GM12874 (cell line): ENCODE results near the gene COA7.

Experiments used
- TF ChIP-seq, protein P1 (sequence below): IDR thresholded peaks from 2 replicates; pipeline ENCODE4 v1.5.1; 2011; ENCODE audit warnings: low read depth, mild to moderate bottlenecking, control low read depth, low read length, moderate library complexity; ENCODE audit not compliant: insufficient read depth

COA7 gene

DNA sequence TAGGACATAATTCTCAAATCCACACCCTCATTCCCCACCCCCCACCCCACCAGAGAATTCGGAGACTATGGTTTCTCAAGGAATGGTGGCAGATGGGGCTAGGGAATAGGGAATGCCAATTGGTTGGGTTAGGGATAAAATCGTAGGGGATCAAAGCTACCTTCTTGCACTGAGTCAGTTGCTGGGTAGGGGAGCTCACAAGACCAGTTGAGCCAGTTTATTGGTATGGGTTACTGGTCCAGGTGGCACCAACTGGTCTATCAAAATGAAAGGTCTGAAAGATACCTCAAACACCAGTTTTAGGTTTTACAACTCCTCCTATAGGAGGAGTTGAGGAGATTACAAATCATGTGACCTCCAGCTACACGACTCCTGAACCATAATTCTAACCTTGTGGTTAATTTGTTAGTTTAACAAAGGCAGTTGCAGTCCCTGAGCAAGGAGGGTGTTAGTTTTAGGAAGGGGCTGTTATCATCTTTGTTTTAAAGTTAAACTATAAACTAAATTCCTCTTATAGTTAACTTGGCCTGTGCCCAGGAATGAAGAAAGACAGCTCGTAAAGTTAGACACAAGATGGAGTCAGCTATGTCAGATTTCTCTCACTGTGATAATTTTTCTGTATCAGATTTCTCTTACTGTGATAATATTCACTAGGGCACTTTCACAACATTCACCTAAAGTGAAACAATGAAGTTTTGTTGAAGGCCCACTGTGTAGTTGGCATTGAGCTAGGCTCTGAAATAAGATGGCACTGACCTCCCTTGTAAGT is 62.6 kb downstream of the COA7 start:
- TF ChIP-seq, protein P1, sequence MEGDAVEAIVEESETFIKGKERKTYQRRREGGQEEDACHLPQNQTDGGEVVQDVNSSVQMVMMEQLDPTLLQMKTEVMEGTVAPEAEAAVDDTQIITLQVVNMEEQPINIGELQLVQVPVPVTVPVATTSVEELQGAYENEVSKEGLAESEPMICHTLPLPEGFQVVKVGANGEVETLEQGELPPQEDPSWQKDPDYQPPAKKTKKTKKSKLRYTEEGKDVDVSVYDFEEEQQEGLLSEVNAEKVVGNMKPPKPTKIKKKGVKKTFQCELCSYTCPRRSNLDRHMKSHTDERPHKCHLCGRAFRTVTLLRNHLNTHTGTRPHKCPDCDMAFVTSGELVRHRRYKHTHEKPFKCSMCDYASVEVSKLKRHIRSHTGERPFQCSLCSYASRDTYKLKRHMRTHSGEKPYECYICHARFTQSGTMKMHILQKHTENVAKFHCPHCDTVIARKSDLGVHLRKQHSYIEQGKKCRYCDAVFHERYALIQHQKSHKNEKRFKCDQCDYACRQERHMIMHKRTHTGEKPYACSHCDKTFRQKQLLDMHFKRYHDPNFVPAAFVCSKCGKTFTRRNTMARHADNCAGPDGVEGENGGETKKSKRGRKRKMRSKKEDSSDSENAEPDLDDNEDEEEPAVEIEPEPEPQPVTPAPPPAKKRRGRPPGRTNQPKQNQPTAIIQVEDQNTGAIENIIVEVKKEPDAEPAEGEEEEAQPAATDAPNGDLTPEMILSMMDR = no peak
